ENCODE data around the gene MYL5.

Gene MYL5

GRCh38 chr4:680551-680927 lies 6.2 kb downstream of the MYL5 start:
- Histone ChIP-seq H3K4me3 (ENCODE audit: low read depth, low read length) (no peak overlapping the region), H3K27ac (ENCODE audit: extremely low read depth, low read depth, low read length) (no peak overlapping the region), H3K9me3 (ENCODE audit: control insufficient read depth, insufficient read depth, low read depth, low read length) (no peaks in the 10 kb centered on the region), H3K36me3 (ENCODE audit: control insufficient read depth in 2 of 2, insufficient read depth in 1 of 2, low read length in 2 of 2) (peaks cover 0 to 7% of the 10 kb centered on the region in 2 experiments; a peak in 1 of 3 replicates), H3K4me1 (ENCODE audit: control insufficient read depth, insufficient read depth, low read length) (peaks cover under 1% of the 10 kb centered on the region; the same call in 1 of the 2 replicates)
- TF ChIP-seq EGR2 (tag by site-specific recombination; IDR thresholded peaks at IDR 0.05; ENCODE audit: low read depth) (0 out of 2 replicates have a peak, but pooled peaks have one; percentile 10), KLF9 (tag by site-specific recombination; IDR thresholded peaks at IDR 0.05; ENCODE audit: low read depth) (peak; percentile 49), ZNF157 (tag by site-specific recombination; IDR thresholded peaks at IDR 0.05) (no peak), IKZF3 (tag by site-specific recombination; IDR thresholded peaks at IDR 0.05) (no peak), ZFHX2 (tag by site-specific recombination; conservative IDR thresholded peaks at IDR 0.05) (peak; percentile 45)
- CTCF ChIA-PET = interaction anchor here (0.8 kb wide), 1 partner anchor 171 kb away, joined by 4 read pairs; no protein-coding TSS in a partner anchor
- POLR2A ChIA-PET = no interaction called here

GRCh38 chr4:680928-681645 lies 6.7 kb downstream of the MYL5 start:
- peak overlapping the region; percentile 32 for H3K4me3 ChIP-seq (ENCODE audit: low read depth, low read length)
- no peaks in the 10 kb centered on the region for H3K9me3 ChIP-seq (ENCODE audit: control insufficient read depth, insufficient read depth, low read depth, low read length)
- H3K36me3 ChIP-seq (ENCODE audit: control insufficient read depth in 2 of 2, insufficient read depth in 1 of 2, low read length in 2 of 2) = peaks cover 0 to 2% of the 10 kb centered on the region in 2 experiments; a peak in 1 of 3 replicates
- ChIA-PET POLR2A (no interaction called here), CTCF (no interaction called here)
- H3K4me1 ChIP-seq (ENCODE audit: control insufficient read depth, insufficient read depth, low read length) = no peaks in the 10 kb centered on the region; the same call in 1 of the 2 replicates
- no peak overlapping the region for H3K27ac ChIP-seq (ENCODE audit: extremely low read depth, low read depth, low read length)
- TF ChIP-seq CTCF (tag by site-specific recombination; IDR thresholded peaks at IDR 0.05) (no peak), ZNF362 (tag by site-specific recombination; IDR thresholded peaks at IDR 0.05) (no peak), ZNF184 (tag by site-specific recombination; IDR thresholded peaks at IDR 0.05) (no peak), SCRT2 (tag by site-specific recombination; IDR thresholded peaks at IDR 0.05) (no peak), ZNF239 (tag by site-specific recombination; IDR thresholded peaks at IDR 0.05) (no peak), ZNF280C (tag by site-specific recombination; IDR thresholded peaks at IDR 0.05) (no peak), KLF10 (tag by site-specific recombination; IDR thresholded peaks at IDR 0.05) (peak; percentile 21; the same call in 1 of the 2 replicates), ZNF488 (tag by site-specific recombination; IDR thresholded peaks at IDR 0.05) (no peak), ZNF292 (tag by site-specific recombination; IDR thresholded peaks at IDR 0.05; ENCODE audit: borderline replicate concordance, low read depth) (no peak), ZNF140 (tag by site-specific recombination; IDR thresholded peaks at IDR 0.05) (no peak), ZNF837 (tag by site-specific recombination; IDR thresholded peaks at IDR 0.05) (no peak), ZNF623 (tag by site-specific recombination; IDR thresholded peaks at IDR 0.05) (no peak), HOXD13 (CRISPR knock-in tag; IDR thresholded peaks at IDR 0.05; ENCODE audit: borderline replicate concordance) (no peak), SP3 (tag by site-specific recombination; IDR thresholded peaks at IDR 0.05) (peak; percentile 80), ZFP69B (tag by site-specific recombination; IDR thresholded peaks at IDR 0.05) (no peak), ATF2 (tag by site-specific recombination; IDR thresholded peaks at IDR 0.05; ENCODE audit: low read depth) (no peak), ZNF133 (tag by site-specific recombination; IDR thresholded peaks at IDR 0.05) (no peak), ZNF561 (tag by site-specific recombination; IDR thresholded peaks at IDR 0.05; ENCODE audit: borderline replicate concordance) (no peak), KLF1 (tag by site-specific recombination; IDR thresholded peaks at IDR 0.05) (peak; percentile 69), ZBTB6 (tag by site-specific recombination; IDR thresholded peaks at IDR 0.05) (no peak)

Measured in HEK293 (cell line).